Iris pigment epithelial cell (primary cell): Measurements from ENCODE around the gene TMEM141.
"Not testable (repeated sequence)": the region's sequence is repeated elsewhere in the genome, so short reads cannot be mapped to it uniquely, and the experiment has no call there.

ENCODE experiments used
- DNase-seq: peaks from one replicate; pipeline ENCODE4 v3.0.0-alpha.2; 2011; ENCODE audit warnings: low read depth

Gene TMEM141

GRCh38 chr9:136794281-136794999, 3.3 kb downstream of the TMEM141 start:
- no peak for DNase-seq

GRCh38 chr9:136795000-136795348, 3.8 kb downstream of the TMEM141 start:
- no peak for DNase-seq

- no peak for DNase-seq
These were observed 5.2 kb downstream of the TMEM141 start, which contains the start of gene CCDC183 for GRCh38 chr9:136796238-136796774. TSS of gene CCDC183 (plus strand) at chr9:136796338. CDS start at chr9:136796398, 60 bp downstream.

GRCh38 chr9:136796775-136797347, 5.7 kb downstream of the TMEM141 start:
- peak; percentile 54 for DNase-seq

GRCh38 chr9:136798708-136799078, 7.5 kb downstream of the TMEM141 start:
- no peak for DNase-seq

- no peak for DNase-seq
These were observed 8.1 kb downstream of the TMEM141 start for GRCh38 chr9:136799079-136799853.

GRCh38 chr9:136799854-136800657, 8.9 kb downstream of the TMEM141 start:
- DNase-seq, result peak; percentile 44

GRCh38 chr9:136802321-136802720, 11.2 kb downstream of the TMEM141 start:
- DNase-seq, result no peak

- not testable (repeated sequence) for DNase-seq
These were observed 11.9 kb downstream of the TMEM141 start for GRCh38 chr9:136803009-136803550.

- no peak for DNase-seq
These were observed 12.7 kb downstream of the TMEM141 start for GRCh38 chr9:136803551-136804508.

GRCh38 chr9:136804509-136805206, 13.5 kb downstream of the TMEM141 start:
- no peak for DNase-seq

GRCh38 chr9:136805207-136805740, 14.1 kb downstream of the TMEM141 start:
- DNase-seq, result no peak

GRCh38 chr9:136806067-136806466, 14.9 kb downstream of the TMEM141 start:
- no peak for DNase-seq

- DNase-seq, result no peak
These were observed 15.6 kb downstream of the TMEM141 start for GRCh38 chr9:136806631-136807201.

- peak; percentile 61 for DNase-seq
These were observed 16.3 kb downstream of the TMEM141 start, which contains the start of gene RABL6 for GRCh38 chr9:136807281-136808074. TSS of gene RABL6 (plus strand) at chr9:136807948. CDS start at chr9:136808197, 249 bp downstream.

GRCh38 chr9:136808075-136808805, 17.1 kb downstream of the TMEM141 start:
- DNase-seq, result peak; percentile 25

GRCh38 chr9:136808806-136809158, 17.6 kb downstream of the TMEM141 start:
- peak; percentile 57 for DNase-seq
